Measurements from ENCODE around the gene SBK2. TPM values are rescaled to one million over a fixed set of nuclear protein-coding genes. Genes with fewer than 3 reads are reported as not detected.

SBK2 gene
- total and polyA plus RNA-seq, 2 donors (not counting 3 experiments of a cell fraction or from before 2014, with no cell fraction given) = not detected

DNA sequence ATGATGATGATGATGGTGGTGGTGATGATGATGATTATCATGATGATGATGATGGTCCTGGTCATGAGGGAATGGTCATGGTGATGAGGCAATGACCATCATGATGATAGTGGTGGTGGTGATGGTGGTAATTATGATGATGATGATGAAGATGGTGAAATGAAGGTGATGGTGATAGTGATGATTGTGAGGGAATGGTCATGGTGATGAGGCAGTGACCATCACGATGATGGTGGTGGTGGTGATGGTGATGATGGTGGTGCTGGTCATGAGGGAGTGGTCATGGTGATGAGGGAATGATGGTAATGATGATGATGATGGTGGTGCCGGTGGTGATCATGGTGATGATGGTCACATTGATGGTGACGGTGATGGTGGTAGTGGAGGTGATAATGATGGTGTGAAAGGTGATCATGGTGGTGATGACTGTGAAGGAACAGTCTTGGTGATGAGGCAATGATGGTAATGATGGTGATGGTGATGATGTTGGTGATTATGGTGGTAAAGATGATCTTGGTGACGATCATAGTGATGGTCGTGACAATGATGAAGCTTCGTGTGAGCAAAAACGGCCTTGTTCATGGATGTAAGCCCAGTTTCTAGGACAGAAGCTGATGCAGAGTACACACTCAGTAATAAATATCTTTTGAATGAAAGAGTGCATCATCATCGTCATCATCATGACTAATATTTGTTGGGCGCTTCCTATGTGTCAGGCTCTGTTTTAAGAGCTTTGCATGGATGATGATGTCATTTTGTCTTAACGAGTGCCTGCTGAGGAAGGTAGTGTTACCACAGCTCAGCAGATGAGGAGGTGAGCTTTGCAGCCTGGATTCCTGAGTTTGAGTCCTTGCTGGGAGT lies 17.3 kb downstream of the SBK2 start:
- no peaks in the 10 kb centered on the region for H3K79me2 ChIP-seq (ENCODE audit: control insufficient read depth, insufficient read depth, low read length)
- H3K9me3 ChIP-seq (replicated peaks; ENCODE audit: control insufficient read depth, insufficient read depth, low read length) = no peaks in the 10 kb centered on the region
- CTCF ChIA-PET = interaction anchor here (0.9 to 1.3 kb wide), 4 partner anchors 16 to 378 kb away, joined by 3 to 8 read pairs (median 6); partner anchors contain the start of genes FIZ1 and ZNF865
- POLR2A ChIA-PET = interaction anchor here (0.6 kb wide), 2 partner anchors 15 to 111 kb away, joined by 3 to 4 read pairs; no protein-coding TSS in a partner anchor
- no peaks in the 10 kb centered on the region for H3K9me1 ChIP-seq (replicated peaks; ENCODE audit: control insufficient read depth, extremely low read depth, insufficient read depth, low read length)
- DNase-seq (ENCODE audit: low read depth, low spot score) (no peak), FAIRE-seq (peak; percentile 12)
- no TSS peak for BruUV-seq (replicated peaks)
- no peak overlapping the region for H3K4me3 ChIP-seq (replicated peaks in 1 of 3; ENCODE audit: insufficient read depth in 1 of 3, low read depth in 1 of 3, low read length in 3 of 3)
- dilution Hi-C loops (cut with MboI; ENCODE audit: extremely low pct_ligation_motif_present, low sequenced_read_pairs) (loop anchor here (10.0 kb wide), 1 partner anchor 85 kb away; the partner anchor contains the start of genes ZNF524 and ZNF865), intact Hi-C loops (cut with micrococcal nuclease) (no loop called here)
- H3K27ac ChIP-seq (ENCODE audit: insufficient read depth, low read depth, low read length) = no peak overlapping the region
- no peaks in the 10 kb centered on the region for H3K4me1 ChIP-seq (ENCODE audit: control insufficient read depth, extremely low read depth, insufficient read depth, low read length)
- TF ChIP-seq POLR2AphosphoS5 (IDR thresholded peaks at IDR 0.05; ENCODE audit: insufficient read depth, low read depth, low read length) (no peak), POLR2A (IDR thresholded peaks at IDR 0.05; ENCODE audit: low read depth, low read length) (no peak), FOS (IDR thresholded peaks at IDR 0.05; ENCODE audit: borderline replicate concordance, insufficient read depth, low read length) (peak; percentile 26), JUN (IDR thresholded peaks at IDR 0.05; ENCODE audit: borderline replicate concordance, insufficient read depth, insufficient read length, low read depth) (peak; percentile 56)
- H4K20me1 ChIP-seq (replicated peaks; ENCODE audit: control insufficient read depth, extremely low read depth, insufficient read depth, low read length) = no peaks in the 10 kb centered on the region
- no peak overlapping the region for H3K9ac ChIP-seq (replicated peaks; ENCODE audit: extremely low read depth, insufficient read depth, low read length)
- no peaks in the 10 kb centered on the region for H3K27me3 ChIP-seq (ENCODE audit: control insufficient read depth in 2 of 2, insufficient read depth in 2 of 2, low read length in 2 of 2)
- no peaks in the 10 kb centered on the region for H3K36me3 ChIP-seq (ENCODE audit: control insufficient read depth in 2 of 2, extremely low read depth in 1 of 2, insufficient read depth in 2 of 2, low read length in 2 of 2)
- no peak overlapping the region for H2AFZ ChIP-seq (ENCODE audit: low read depth, low read length)
- H3K4me2 ChIP-seq (ENCODE audit: insufficient read depth, low read length) = no peak overlapping the region

Measured in endothelial cell of umbilical vein (primary cell).